Measurements from ENCODE around the gene DRG2. TPM values are rescaled to one million over a fixed set of nuclear protein-coding genes. Genes with fewer than 3 reads are reported as not detected.

The DRG2 gene
- polyA plus RNA-seq, 3 donors = 26.9 to 36.1 (median 32.0) TPM

- WGBS (ENCODE audit: insufficient coverage) = 95% methylated on average over 5 of the region's 9 CpGs
- Histone ChIP-seq H2AFZ (ENCODE audit: insufficient read depth, low read depth, low read length, poor library complexity, severe bottlenecking) (no peak overlapping the region), H4K20me1 (ENCODE audit: insufficient read depth, low read length) (no peaks in the 10 kb centered on the region), H3K9ac (ENCODE audit: insufficient read depth, low read length, poor library complexity, severe bottlenecking) (no peak overlapping the region), H3K27me3 (ENCODE audit: control insufficient read depth in 2 of 2, insufficient read depth in 2 of 2, low read length in 2 of 2) (no peaks in the 10 kb centered on the region), H3K79me2 (ENCODE audit: insufficient read depth, low read length) (no peaks in the 10 kb centered on the region), H3K4me1 (ENCODE audit: control insufficient read depth in 1 of 2, insufficient read depth in 2 of 2, low read length in 2 of 2) (peaks cover 11 to 16% of the 10 kb centered on the region in 2 donors), H3K4me2 (replicated peaks; ENCODE audit: extremely low read depth, low read length, poor library complexity, severe bottlenecking) (no peak overlapping the region), H3K36me3 (replicated peaks in 1 of 2; ENCODE audit: control insufficient read depth in 1 of 2, insufficient read depth in 2 of 2, low read length in 2 of 2) (no peaks in the 10 kb centered on the region), H3K4me3 (replicated peaks in 1 of 3; ENCODE audit: low read depth in 2 of 3, low read length in 3 of 3) (no peak overlapping the region), H3K9me3 (replicated peaks in 1 of 2; ENCODE audit: control insufficient read depth in 1 of 2, insufficient read depth in 1 of 2, low read length in 2 of 2) (no peaks in the 10 kb centered on the region), H3K27ac (ENCODE audit: low read depth in 1 of 2, low read length in 2 of 2) (no peak overlapping the region)
- Mint-ChIP-seq H3K9me3 (no peaks in the 10 kb centered on the region), H3K4me3 (no peak overlapping the region), H3K27ac (no peak overlapping the region), H3K36me3 (no peaks in the 10 kb centered on the region), H3K4me1 (peaks cover 17% of the 10 kb centered on the region), H3K27me3 (ENCODE audit: low read depth in 3 of 3) (peaks cover 2 to 9% (median 2%) of the 10 kb centered on the region in 3 donors)
- intact Hi-C loops (cut with micrococcal nuclease) = loop anchor here in 1 of 2 donors (5.0 kb wide), 1 partner anchor 36 kb away; no protein-coding TSS in a partner anchor
- no peak for TF ChIP-seq CTCF (IDR thresholded peaks at IDR 0.05)
- no peak for DNase-seq
Observed at GRCh38 chr17:18151290-18151689, 63.5 kb downstream of the DRG2 start.

GRCh38 chr17:18155179-18155578, 67.4 kb downstream of the DRG2 start:
- H3K4me3 ChIP-seq (replicated peaks in 1 of 3; ENCODE audit: low read depth in 2 of 3, low read length in 3 of 3) = no peak overlapping the region
- H3K79me2 ChIP-seq (ENCODE audit: insufficient read depth, low read length) = no peaks in the 10 kb centered on the region
- no peak overlapping the region for H3K9ac ChIP-seq (ENCODE audit: insufficient read depth, low read length, poor library complexity, severe bottlenecking)
- intact Hi-C loops (cut with micrococcal nuclease) = no loop called here
- H4K20me1 ChIP-seq (ENCODE audit: insufficient read depth, low read length) = no peaks in the 10 kb centered on the region
- 100% methylated on average over 3 of the region's 14 CpGs for WGBS (ENCODE audit: insufficient coverage)
- no peaks in the 10 kb centered on the region for H3K27me3 ChIP-seq (ENCODE audit: control insufficient read depth in 2 of 2, insufficient read depth in 2 of 2, low read length in 2 of 2)
- no peak for TF ChIP-seq CTCF (IDR thresholded peaks at IDR 0.05)
- H3K9me3 ChIP-seq (replicated peaks in 1 of 2; ENCODE audit: control insufficient read depth in 1 of 2, insufficient read depth in 1 of 2, low read length in 2 of 2) = no peaks in the 10 kb centered on the region
- no peaks in the 10 kb centered on the region for H3K36me3 ChIP-seq (replicated peaks in 1 of 2; ENCODE audit: control insufficient read depth in 1 of 2, insufficient read depth in 2 of 2, low read length in 2 of 2)
- no peak for DNase-seq
- H3K4me1 Mint-ChIP-seq = peaks cover 30% of the 10 kb centered on the region
- no peak overlapping the region for H3K4me2 ChIP-seq (replicated peaks; ENCODE audit: extremely low read depth, low read length, poor library complexity, severe bottlenecking)
- H3K27ac Mint-ChIP-seq = no peak overlapping the region
- peaks cover 0 to 10% (median 4%) of the 10 kb centered on the region in 3 donors for H3K27me3 Mint-ChIP-seq (ENCODE audit: low read depth in 3 of 3)
- no peaks in the 10 kb centered on the region for H3K9me3 Mint-ChIP-seq
- peaks cover 17 to 37% of the 10 kb centered on the region in 2 donors for H3K4me1 ChIP-seq (ENCODE audit: control insufficient read depth in 1 of 2, insufficient read depth in 2 of 2, low read length in 2 of 2)
- no peak overlapping the region for H3K27ac ChIP-seq (ENCODE audit: low read depth in 1 of 2, low read length in 2 of 2)
- H3K4me3 Mint-ChIP-seq = no peak overlapping the region
- H2AFZ ChIP-seq (ENCODE audit: insufficient read depth, low read depth, low read length, poor library complexity, severe bottlenecking) = no peak overlapping the region
- H3K36me3 Mint-ChIP-seq = no peaks in the 10 kb centered on the region

All from CD14-positive monocyte (primary cell).